GM19438 (cell line): ENCODE measurements around the gene CBX2.

Experiments
- ATAC-seq: cut with Tn5 transposase; IDR thresholded peaks from one replicate; pipeline ENCODE4 v1.9.1; 2021; ENCODE audit warnings: low read depth; ENCODE audit not compliant: unreplicated experiment

CBX2 gene

GRCh38 chr17:79836972-79837887, 59.3 kb downstream of the CBX2 start:
- no peak for ATAC-seq
